GDM1 (cell line): ENCODE results near the gene SEPTIN3.
A peak's percentile ranks its signal among the peaks of the same experiment; 100 is the strongest.

Experiments
- DNase-seq: peaks from one replicate; lab custom pipeline; 2025; lab: John Stamatoyannopoulos, UW

The SEPTIN3 gene

DNA sequence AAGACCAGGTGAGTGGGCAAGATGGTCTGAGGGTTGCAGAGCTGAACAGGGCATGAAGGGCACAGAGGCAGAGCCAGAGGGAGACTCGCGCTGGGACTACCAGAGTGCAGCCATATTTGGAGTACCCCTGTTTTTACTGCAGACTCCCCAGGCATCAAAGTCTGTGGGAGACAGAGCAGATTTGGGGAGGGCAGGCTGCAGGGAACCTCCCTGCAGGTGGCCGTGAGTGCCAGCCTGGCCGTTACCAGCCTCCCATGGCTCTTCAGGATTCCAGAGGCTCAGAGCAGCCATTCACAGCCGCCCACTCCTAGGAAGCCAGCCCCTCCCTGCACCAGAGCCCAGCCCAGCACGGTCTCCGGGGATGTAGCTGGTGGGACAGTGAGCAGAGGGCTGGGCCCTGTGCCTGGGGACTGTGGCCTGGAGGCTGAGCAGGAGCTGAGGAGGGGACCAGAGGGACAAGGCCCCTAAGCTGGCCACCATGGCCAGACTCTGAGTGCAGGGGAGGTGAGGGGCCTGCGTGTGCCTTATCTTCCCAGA lies at the start of gene SEPTIN3:
TSS of gene SEPTIN3 (plus strand) at position 334 of the 537 bp plus-strand sequence. CDS start 2,050 bp downstream, outside the sequence.
- no peak for DNase-seq

DNA sequence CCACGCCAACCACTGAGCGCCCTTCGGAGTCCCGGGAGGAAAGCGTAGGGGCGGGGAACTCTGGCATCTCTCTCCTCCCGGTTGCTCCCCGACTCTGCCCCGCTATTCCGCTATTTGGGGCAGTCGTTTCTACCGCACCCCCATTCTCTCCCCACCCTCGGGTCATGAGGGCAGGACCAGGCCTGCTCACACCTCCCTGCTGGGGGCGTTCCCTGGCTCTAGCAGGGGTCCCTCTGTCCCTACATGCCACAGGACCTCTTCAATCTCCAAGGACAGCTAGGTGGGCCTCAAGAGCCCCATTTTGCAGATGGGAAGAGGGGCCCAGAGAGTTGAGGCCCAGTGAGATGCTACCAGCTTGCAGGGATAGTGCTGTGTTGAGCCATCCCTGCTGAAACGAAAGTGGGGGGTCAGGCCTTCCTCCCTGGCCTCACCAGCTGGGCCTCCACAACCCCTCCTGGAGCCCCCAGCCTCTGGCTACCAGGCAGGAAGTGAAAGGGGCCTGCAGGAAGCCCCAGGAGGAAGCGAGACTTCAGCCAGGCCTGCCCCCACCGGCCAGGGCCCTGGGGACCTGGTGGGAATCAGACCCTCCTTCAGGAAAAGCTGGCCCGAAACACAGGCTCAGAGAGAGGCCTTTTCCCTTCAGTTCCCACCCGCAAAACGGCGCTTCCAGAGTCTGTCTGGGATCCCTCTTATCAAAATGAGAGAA lies 48.8 kb upstream of the SEPTIN3 start:
- DNase-seq: no peak

DNA sequence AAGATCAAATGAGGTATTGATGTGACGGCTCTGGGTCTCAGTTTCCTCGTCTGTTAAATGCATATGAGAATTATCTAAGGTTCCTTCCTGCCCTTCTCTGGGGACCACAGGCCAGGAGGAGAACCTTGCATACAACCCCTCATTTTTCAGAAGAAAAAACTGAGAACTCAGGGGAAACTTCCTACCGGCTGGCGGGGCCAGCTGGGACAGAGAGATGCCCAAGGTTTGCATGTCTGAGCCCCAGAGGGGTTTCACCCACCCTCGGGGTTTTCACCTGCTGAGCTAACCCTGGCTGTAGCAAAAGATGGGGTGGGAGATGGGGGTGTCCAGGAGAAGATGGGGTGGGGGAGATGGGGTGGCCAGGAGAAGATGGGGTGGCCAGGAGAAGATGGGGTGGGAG lies 46.9 kb upstream of the SEPTIN3 start:
- no peak for DNase-seq

DNA sequence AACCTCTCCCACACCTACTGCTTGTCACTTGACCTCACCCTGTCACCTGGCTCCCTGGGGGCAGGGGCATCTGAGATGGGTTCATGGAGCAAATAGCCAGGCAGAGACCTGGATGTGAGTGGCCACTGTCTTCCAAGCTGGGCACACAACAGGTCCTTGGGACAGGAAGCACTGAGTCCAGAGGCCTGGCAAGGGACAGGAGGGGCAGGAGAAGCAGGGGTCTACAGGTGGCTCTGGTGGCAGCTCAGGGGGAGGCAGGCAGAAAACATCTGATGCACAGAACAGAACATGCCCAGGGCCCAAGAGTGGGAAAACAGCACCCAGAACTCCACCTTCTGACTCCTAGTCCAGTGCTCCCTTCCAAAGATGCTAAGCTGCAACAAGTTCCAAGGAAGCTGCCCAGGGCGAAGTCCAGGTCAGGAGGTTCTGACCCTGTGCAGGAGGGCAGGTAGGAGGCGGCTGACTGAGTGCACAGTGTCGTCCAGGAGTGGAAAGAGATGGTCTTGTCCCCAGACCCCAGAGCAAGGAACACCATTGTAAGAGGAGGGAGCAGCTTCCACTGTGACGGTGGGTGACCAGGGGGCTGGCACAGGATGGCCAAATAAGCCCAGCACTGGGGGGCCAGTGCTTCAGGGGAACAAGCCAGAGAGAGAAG lies 46.2 kb upstream of the SEPTIN3 start:
- no peak for DNase-seq

DNA sequence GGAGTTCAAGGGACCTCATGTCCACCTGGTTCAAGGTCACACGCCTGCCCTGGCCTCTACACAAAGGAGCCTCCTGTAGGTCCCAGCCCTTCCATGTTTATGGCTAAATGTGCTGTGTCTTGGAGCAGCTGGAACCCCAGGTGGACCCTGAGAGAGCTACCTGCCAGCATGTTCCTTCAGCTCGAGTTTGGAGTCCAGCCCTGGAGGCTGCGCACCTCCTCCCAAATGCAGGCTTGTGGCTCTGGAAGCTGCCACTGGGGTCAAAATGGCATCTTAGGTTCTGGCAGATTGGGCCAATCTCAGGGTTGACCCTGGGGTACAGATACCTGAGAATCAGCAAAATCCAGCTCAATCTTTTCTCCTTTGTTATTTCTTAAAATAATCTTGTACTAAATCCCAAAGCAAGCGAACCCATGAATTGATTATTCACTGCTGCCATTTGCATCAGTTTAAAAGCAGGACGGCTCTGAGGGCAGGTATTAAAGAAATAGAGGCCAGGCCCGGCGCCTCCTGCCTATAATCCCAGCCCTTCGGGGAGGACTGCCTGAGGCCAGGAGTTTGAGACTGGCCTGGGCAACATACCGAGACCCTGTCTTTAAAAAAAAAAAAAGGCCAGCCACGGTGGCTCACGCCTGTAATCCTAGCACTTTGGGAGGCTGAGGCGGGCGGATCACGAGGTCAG lies 45.5 kb upstream of the SEPTIN3 start:
- no peak for DNase-seq

DNA sequence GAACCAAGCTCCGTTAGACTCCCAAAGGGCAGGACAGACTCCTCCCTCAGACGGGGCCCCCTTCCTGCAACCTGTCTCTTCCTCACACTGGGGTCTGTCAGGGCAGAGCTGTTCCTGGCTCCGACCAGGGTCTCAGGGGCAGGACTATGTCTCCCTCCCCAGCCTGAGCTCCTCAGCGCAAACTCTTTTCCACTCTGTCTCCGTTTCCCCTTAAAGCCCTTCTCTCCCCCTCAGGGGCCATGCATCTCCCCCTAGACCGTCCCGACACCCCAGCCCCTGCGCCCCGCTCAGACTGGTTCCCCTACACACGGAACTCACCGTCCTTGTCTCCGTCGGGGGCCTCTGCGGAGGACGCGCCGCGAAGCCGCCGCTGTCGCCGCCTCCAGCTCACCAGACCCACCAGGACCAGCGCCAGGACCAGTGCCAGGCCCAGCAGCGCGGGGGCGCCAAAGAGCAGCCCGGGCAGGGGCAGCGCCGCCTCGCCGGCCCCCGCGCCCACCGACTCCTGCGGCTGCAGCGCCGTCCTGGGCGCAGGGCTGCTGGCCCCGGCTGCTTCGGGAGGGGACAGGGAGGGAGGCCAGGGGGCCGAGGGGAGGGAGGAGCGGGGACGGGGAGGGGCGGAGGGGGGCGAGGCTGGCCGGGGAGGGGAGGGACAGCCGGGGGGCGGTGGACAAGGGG lies 43.3 kb upstream of the SEPTIN3 start:
- peak; percentile 47 for DNase-seq

- DNase-seq: no peak
Measured at GRCh38 chr22:41927813-41928212, 41.4 kb upstream of the SEPTIN3 start.

GRCh38 chr22:41928593-41929417 lies 40.4 kb upstream of the SEPTIN3 start:
- no peak for DNase-seq

GRCh38 chr22:41929418-41929810 lies 39.8 kb upstream of the SEPTIN3 start:
- no peak for DNase-seq

DNA sequence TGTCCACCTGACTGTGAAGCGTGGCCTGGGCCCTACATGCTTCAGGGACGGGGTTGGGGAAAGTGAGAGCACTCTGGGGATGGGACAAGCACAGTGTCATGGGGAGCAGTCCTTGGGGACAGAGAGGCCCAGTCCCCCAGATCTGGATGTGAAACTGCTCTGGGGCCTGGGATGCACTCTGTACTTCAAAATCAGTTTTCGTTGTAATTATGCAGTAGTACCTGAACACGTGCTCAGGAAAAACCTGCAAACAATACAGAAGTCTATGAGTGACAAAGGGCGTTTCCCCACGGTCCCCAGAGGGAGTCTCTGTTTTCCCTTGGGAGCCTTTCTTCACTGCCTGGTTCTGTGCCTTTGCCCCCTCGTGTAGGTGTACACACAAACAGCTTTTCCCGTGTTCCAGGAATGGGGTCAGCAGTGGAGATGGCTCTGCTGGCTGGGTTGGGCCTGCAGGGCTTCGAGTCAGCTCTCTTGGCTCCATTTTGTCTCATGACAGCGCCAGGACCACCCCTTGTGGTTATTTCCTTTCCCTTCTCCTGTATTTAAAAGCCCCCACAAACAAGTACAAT lies 37.5 kb upstream of the SEPTIN3 start:
- no peak for DNase-seq

- DNase-seq: no peak
Measured at GRCh38 chr22:41932353-41932752, 36.9 kb upstream of the SEPTIN3 start.

DNA sequence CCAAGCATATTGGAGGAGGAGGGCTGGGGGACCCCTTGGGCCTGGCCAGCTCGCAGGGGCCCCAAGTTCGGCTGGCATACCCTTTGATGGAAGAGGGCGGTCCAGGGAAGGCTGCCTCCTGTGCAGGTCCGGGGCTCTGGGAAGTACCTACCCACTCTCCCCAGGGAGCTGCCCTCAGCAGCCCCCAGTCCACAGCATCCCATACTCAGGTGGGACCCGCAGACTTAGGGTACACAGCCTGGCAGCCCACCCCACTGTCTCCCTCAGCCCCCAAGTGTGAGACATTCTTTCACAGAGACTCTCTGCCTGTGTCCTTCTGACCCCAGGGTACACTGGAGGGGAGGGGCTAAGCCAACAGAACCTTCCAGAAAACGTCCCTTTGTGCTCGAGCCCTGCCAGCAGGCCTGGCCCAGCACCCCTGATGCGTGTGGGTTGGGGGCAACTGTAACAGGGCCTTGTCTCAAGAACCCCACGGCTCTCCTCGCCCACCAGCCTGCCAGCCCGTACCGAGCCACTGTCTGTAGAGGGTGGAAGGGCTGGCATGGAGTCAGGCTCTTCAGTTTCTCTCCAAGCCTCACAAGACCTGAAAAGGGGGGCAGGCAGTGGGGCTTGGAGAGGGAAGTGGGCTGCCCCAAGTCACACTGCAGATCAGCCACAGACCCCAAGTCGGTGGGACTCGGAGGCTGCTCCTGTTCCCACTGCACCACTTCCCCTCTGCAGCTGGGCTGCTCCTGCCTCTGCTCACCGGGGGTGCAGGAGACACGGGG lies 35.6 kb upstream of the SEPTIN3 start:
- no peak for DNase-seq

GRCh38 chr22:41934284-41935014 lies 34.8 kb upstream of the SEPTIN3 start:
- no peak for DNase-seq

DNA sequence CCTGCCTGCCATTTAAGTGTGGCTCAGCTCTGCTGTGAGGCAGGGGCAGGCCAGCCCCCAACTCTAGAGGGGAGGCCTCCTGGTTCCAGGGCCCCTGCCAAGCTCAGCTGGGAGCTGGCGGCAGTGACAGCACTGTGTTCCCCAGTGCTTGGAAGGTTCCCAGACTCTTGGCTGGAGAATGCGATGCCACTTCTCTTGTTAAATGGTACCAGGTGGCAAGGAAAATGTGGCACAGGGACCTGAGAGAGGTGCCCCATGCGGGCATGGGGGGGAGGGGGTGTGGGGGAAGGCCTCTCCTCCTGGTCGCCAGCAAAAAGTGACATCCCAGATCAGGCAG lies 34.3 kb upstream of the SEPTIN3 start:
- DNase-seq: no peak

- DNase-seq: no peak
Measured at GRCh38 chr22:41935509-41935908, 33.7 kb upstream of the SEPTIN3 start.

- DNase-seq: no peak
Measured at GRCh38 chr22:41936894-41937169, 32.4 kb upstream of the SEPTIN3 start.

DNA sequence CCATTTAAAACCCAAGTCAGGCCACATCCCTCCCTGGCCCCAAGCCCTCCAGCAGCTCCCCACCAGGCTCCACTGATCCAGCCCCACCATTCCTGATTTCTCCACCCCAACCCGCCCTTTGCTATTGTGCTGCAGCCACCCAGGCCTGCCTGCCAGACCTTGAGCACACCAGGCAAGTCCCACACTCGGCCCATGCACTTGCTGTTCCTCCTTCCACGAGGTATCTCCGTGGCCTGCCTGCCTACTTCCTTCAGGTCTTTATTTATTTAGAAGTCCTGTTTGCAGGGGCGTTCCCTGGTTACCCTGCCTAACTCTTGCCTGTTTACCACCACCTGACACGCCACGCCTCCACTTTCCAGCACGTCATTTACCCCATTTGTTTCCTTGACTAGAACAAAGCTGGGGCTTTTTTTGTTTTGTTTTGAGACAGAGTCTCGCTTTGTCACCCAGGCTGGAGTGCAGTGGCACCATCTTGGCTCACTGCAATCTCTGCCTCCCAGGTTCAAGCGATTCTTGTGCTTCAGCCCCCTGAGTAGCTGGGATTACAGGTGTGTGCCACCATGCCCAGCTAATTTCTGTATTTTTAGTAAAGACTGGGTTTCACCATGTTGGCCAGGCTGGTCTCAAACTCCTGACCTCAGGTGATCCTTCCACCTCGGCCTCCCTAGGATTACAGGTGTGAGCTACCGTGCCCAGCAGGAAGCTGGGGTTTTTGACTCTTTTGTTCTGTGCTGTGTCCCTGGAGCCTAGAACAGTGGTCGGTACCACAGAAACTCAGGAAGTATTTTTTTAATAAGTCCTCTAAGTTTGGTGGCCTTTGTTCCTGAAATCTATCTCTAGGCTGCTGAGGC lies 29.0 kb upstream of the SEPTIN3 start:
- DNase-seq: no peak

DNA sequence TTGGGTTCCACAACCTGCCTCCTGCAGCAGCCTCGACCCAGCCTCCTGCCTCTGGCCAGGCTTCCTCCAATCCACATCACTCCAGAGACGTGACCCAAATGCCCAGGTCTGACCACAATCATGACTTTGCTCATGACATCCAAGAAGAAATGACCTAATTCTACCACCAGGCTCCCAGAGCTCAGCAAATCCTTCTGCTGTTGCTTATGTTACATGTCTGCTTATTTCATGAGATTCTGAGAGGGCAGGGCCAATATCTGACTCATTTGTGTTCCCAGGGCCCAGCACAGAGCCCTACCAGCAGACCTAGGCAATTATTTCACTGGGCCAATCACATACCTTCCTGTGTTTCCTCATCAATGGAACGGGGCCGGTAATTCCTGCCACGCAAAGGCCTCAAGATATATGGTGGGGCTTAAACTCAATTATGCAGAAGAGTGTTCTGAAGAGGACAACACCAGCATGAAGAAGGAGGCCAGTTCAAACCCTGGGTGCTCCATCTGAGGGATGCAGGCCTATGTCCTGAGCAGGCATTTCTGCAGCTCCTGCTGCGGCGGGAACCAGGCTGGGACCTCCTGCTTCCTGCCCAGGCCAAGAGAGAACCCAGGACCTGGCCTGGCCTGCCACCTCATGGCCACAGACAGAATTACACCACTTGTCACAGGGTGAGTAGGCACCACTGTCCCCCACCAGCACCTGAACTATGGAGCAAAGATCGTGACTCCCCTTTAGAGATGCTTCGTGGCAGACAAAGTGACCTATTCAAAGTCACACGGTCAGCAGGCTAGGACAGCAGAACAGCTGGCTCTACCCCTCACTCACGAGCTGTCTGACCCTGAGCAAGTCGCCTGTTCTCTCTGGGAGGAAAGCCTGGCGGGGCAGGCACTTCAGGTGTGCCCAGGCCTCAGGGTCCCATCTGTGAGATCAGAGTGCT lies 28.1 kb upstream of the SEPTIN3 start:
- peak; percentile 55 for DNase-seq
